Measurements from ENCODE around the gene INAFM2. TPM values are rescaled to one million over a fixed set of nuclear protein-coding genes. Genes with fewer than 3 reads are reported as not detected.
A peak's percentile ranks its signal among the peaks of the same experiment; 100 is the strongest.

The INAFM2 gene
- polyA plus RNA-seq, 2 of the 4 experiments (the other 2 are of a cell fraction), result 2.8 to 3.8 TPM

- ChIA-PET CTCF (interaction anchor here (0.9 to 9.5 kb wide), 19 partner anchors 9 to 258 kb away, joined by 3 to 135 read pairs (median 11); partner anchors contain the start of genes BMF, CCDC9B, DISP2 and INAFM2), POLR2A (no interaction called here)
- H3K4me1 ChIP-seq, result 0 out of 3 replicates have a peak, but pooled peaks cover 7% of the 10 kb centered on the region
- 92% methylated on average over 6 of the region's 14 CpGs for WGBS (ENCODE audit: missing lambda C conversion rate)
- no peak overlapping the region for H3K4me3 ChIP-seq
- H3K27ac ChIP-seq, result no peak overlapping the region
- TF ChIP-seq NFE2L2 (conservative IDR thresholded peaks at IDR 0.05; ENCODE audit: low read length), result no peak
- no peak for TF ChIP-seq NR3C1 (IDR thresholded peaks at IDR 0.05)
- TF ChIP-seq RFX5 (IDR thresholded peaks at IDR 0.05), result no peak
- no peak for TF ChIP-seq E2F6 (IDR thresholded peaks at IDR 0.05; ENCODE audit: borderline replicate concordance, low read depth)
- TF ChIP-seq ATOH8 (CRISPR knock-in tag; IDR thresholded peaks at IDR 0.05; ENCODE audit: low read depth), result no peak
- TF ChIP-seq GATA3 (IDR thresholded peaks at IDR 0.05; ENCODE audit: borderline replicate concordance), result no peak
- no peak for TF ChIP-seq POLR2A (IDR thresholded peaks at IDR 0.05; ENCODE audit: low read length)
- TF ChIP-seq PHF8 (IDR thresholded peaks at IDR 0.05; ENCODE audit: borderline replicate concordance, low read depth), result no peak
- TF ChIP-seq CHD4 (IDR thresholded peaks at IDR 0.05; ENCODE audit: borderline replicate concordance), result no peak
- DNase-seq (ENCODE audit: low read depth in 1 of 2, low spot score in 1 of 2) (no peak), ATAC-seq (no peak), FAIRE-seq (no peak)
- no peaks in the 10 kb centered on the region for H3K9me3 ChIP-seq
- no peak overlapping the region for H3K4me2 ChIP-seq
Measured at GRCh38 chr15:40366457-40367370, 43.2 kb downstream of the INAFM2 start.

- POLR2A ChIA-PET, result no interaction called here
- no peak for ATAC-seq
- TF ChIP-seq HOXB13 (CRISPR knock-in tag; IDR thresholded peaks at IDR 0.05; ENCODE audit: low read depth) (no peak), POLR2AphosphoS2 (conservative IDR thresholded peaks at IDR 0.05; ENCODE audit: low read length) (no peak), SMC3 (IDR thresholded peaks at IDR 0.05) (no peak)
- no peak for FAIRE-seq
- DNase-seq (ENCODE audit: low read depth in 1 of 2, low spot score in 1 of 2), result no peak
- Histone ChIP-seq H3K9me3 (no peaks in the 10 kb centered on the region), H3K4me3 (no peak overlapping the region; the same call in 2 of the 3 replicates), H3K4me1 (0 out of 3 replicates have a peak, but pooled peaks cover 7% of the 10 kb centered on the region), H3K27ac (peak overlapping the region in 1 of 2 experiments; percentile 87; a peak in 2 of 6 replicates), H3K4me2 (peak overlapping the region; percentile 82)
- 90% methylated on average over 4 of the region's 5 CpGs for WGBS (ENCODE audit: missing lambda C conversion rate)
- CTCF ChIA-PET, result interaction anchor here (0.7 to 9.5 kb wide), 18 partner anchors 9 to 258 kb away, joined by 4 to 135 read pairs (median 10); partner anchors contain the start of genes BMF, CCDC9B, DISP2 and INAFM2
Measured at GRCh38 chr15:40367371-40367685, 43.8 kb downstream of the INAFM2 start.

GRCh38 chr15:40367686-40368611 lies 44.5 kb downstream of the INAFM2 start:
- WGBS (ENCODE audit: missing lambda C conversion rate), result 87% methylated on average over 6 of the region's 91 CpGs
- Histone ChIP-seq H3K4me1 (0 out of 3 replicates have a peak, but pooled peaks cover 7% of the 10 kb centered on the region), H3K4me3 (peak overlapping the region; percentile 33), H3K9me3 (no peaks in the 10 kb centered on the region), H3K27ac (peak overlapping the region; percentile 55 to 87; a peak in 5 of 6 replicates), H3K4me2 (peak overlapping the region; percentile 82)
- POLR2A ChIA-PET, result no interaction called here
- DNase-seq (ENCODE audit: low read depth in 1 of 2, low spot score in 1 of 2) (peak; percentile 70 to 87), FAIRE-seq (no peak), ATAC-seq (peak; percentile 88 to 92)
- CTCF ChIA-PET, result interaction anchor here (0.7 to 9.5 kb wide), 28 partner anchors 8 to 259 kb away, joined by 3 to 135 read pairs (median 6); partner anchors contain the start of genes BMF, CCDC9B, DISP2 and INAFM2
- TF ChIP-seq E2F6 (IDR thresholded peaks at IDR 0.05; ENCODE audit: borderline replicate concordance, low read depth) (peak; percentile 94), ELK1 (IDR thresholded peaks at IDR 0.05; ENCODE audit: low read depth, low read length) (no peak), FOSB (CRISPR knock-in tag; IDR thresholded peaks at IDR 0.05) (no peak), RAD21 (conservative IDR thresholded peaks at IDR 0.05 in 1 of 2, IDR thresholded peaks at IDR 0.05 in 1 of 2) (peak; percentile 35 to 62), MAX (IDR thresholded peaks at IDR 0.05) (peak; percentile 93), SMC3 (IDR thresholded peaks at IDR 0.05) (peak; percentile 61), BCL3 (IDR thresholded peaks at IDR 0.05) (no peak), CTCF (IDR thresholded peaks at IDR 0.05) (peak; percentile 81)
